Activated CD8-positive, alpha-beta T cell treated with anti-CD3 and anti-CD28 coated beads for 36 hours (primary cell): ENCODE data around the gene SVIL. TPM values are rescaled to one million over a fixed set of nuclear protein-coding genes. Genes with fewer than 3 reads are reported as not detected.

Experiments used
- ATAC-seq: fragments of 200-7000 bp; cut with Tn5 transposase; one replicate; pipeline ENCODE4 v1.10.0; 2021; ENCODE audit warnings: mild to moderate bottlenecking, moderate library complexity
- CTCF ChIA-PET: fragments of 350-600 bp; sonication (Branson Sonifier 250); formaldehyde crosslinking; loops from one replicate; lab custom pipeline; 2021; ENCODE audit warnings: antibody characterized with exemption; lab: Charles Lee
- POLR2A ChIA-PET: fragments of 350-600 bp; sonication (Branson Sonifier 250); formaldehyde crosslinking; loops from one replicate; lab custom pipeline; 2021; ENCODE audit warnings: antibody characterized with exemption; lab: Charles Lee
- DNase-seq: peaks from one replicate; pipeline ENCODE4 v3.0.0-alpha.2; 2020
- H3K27ac Mint-ChIP-seq: one replicate; pipeline ENCODE4 v1.8.0; 2021; ENCODE audit warnings: mild to moderate bottlenecking, mixed read lengths
- H3K27me3 Mint-ChIP-seq: one replicate; pipeline ENCODE4 v1.8.0; 2021; ENCODE audit warnings: mixed read lengths
- H3K36me3 Mint-ChIP-seq: one replicate; pipeline ENCODE4 v1.8.0; 2021; ENCODE audit warnings: low read depth, mixed read lengths
- H3K4me1 Mint-ChIP-seq: one replicate; pipeline ENCODE4 v1.8.0; 2021; ENCODE audit warnings: low read depth, mixed read lengths
- H3K4me3 Mint-ChIP-seq: one replicate; pipeline ENCODE4 v1.8.0; 2021; ENCODE audit warnings: mild to moderate bottlenecking, moderate library complexity, mixed read lengths
- H3K9me3 Mint-ChIP-seq: one replicate; pipeline ENCODE4 v1.8.0; 2021; ENCODE audit warnings: mixed read lengths
- CTCF ChIP-seq: fragments of 200-600 bp; IDR thresholded peaks from one replicate; pipeline ENCODE4 v1.8.0; 2022; ENCODE audit warnings: antibody characterized with exemption, mild to moderate bottlenecking
- intact Hi-C: fragments of 100-400 bp; cut with micrococcal nuclease; formaldehyde crosslinking; loops from one replicate; pipeline ENCODE4 v1.10.0; 2022
- total RNA-seq, 2 experiments: library from RNA; stranded (reverse); gene quantifications; one replicate each; pipeline ENCODE4 v1.2.3, GENCODE V29; 2021

The SVIL gene
- total RNA-seq, 2 experiments from 2014 or later, result 7.9 to 8.9 TPM

- intact Hi-C loops, result no loop called here
- no peak overlapping the region for H3K27ac Mint-ChIP-seq
- ChIA-PET CTCF (no interaction called here), POLR2A (no interaction called here)
- no peaks in the 10 kb centered on the region for H3K9me3 Mint-ChIP-seq
- H3K36me3 Mint-ChIP-seq, result no peaks in the 10 kb centered on the region
- DNase-seq, result no peak
- no peaks in the 10 kb centered on the region for H3K4me1 Mint-ChIP-seq
- H3K4me3 Mint-ChIP-seq, result no peak overlapping the region
- no peak for ATAC-seq
- no peaks in the 10 kb centered on the region for H3K27me3 Mint-ChIP-seq
- TF ChIP-seq CTCF, result no peak
Measured at GRCh38 chr10:29596826-29597225, 37.9 kb downstream of the SVIL start.

- no peak overlapping the region for H3K4me3 Mint-ChIP-seq
- no peaks in the 10 kb centered on the region for H3K36me3 Mint-ChIP-seq
- H3K9me3 Mint-ChIP-seq, result no peaks in the 10 kb centered on the region
- no peaks in the 10 kb centered on the region for H3K27me3 Mint-ChIP-seq
- TF ChIP-seq CTCF, result no peak
- DNase-seq, result no peak
- POLR2A ChIA-PET, result no interaction called here
- no peak overlapping the region for H3K27ac Mint-ChIP-seq
- no peaks in the 10 kb centered on the region for H3K4me1 Mint-ChIP-seq
- CTCF ChIA-PET, result no interaction called here
- intact Hi-C loops, result no loop called here
- no peak for ATAC-seq
Measured at GRCh38 chr10:29596356-29596755, 38.4 kb downstream of the SVIL start.

GRCh38 chr10:29595636-29596225 is 39.0 kb downstream of the SVIL start:
- intact Hi-C loops, result no loop called here

DNA sequence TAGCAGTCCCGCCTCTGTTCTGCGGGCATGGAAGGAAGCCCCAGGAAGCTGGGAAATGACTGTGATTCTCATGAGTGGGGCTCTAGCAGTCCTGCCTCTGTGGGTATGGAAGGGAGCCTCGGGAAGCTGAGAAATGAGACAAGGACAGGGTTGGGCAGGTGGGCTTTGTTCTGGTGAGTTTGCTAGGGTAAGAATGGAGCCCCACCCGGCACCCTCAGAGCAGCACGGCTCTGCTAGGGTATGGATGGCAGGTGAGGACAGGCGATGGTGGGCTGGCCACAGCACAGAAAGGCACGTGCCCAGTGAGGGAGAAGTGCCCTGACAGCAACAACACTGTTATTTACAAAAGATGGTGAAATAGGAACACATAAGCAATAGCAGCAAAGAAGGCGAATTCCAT is 39.6 kb downstream of the SVIL start:
- ATAC-seq, result no peak
- H3K27ac Mint-ChIP-seq, result no peak overlapping the region
- intact Hi-C loops, result no loop called here
- H3K9me3 Mint-ChIP-seq, result no peaks in the 10 kb centered on the region
- H3K4me3 Mint-ChIP-seq, result no peak overlapping the region
- no peak for DNase-seq
- H3K4me1 Mint-ChIP-seq, result peaks cover 7% of the 10 kb centered on the region
- no peak for TF ChIP-seq CTCF
- H3K36me3 Mint-ChIP-seq, result no peaks in the 10 kb centered on the region
- ChIA-PET CTCF (no interaction called here), POLR2A (no interaction called here)
- no peaks in the 10 kb centered on the region for H3K27me3 Mint-ChIP-seq

More at GRCh38 chr10:29595636-29596225, 39.0 kb downstream of the SVIL start:
- CTCF ChIA-PET, result no interaction called here
- no peak for DNase-seq
- POLR2A ChIA-PET, result no interaction called here
- no peak for ATAC-seq
- TF ChIP-seq CTCF, result no peak
- H3K27me3 Mint-ChIP-seq, result no peaks in the 10 kb centered on the region
- H3K9me3 Mint-ChIP-seq, result no peaks in the 10 kb centered on the region
- H3K4me1 Mint-ChIP-seq, result peaks cover 1% of the 10 kb centered on the region
- H3K27ac Mint-ChIP-seq, result no peak overlapping the region
- no peak overlapping the region for H3K4me3 Mint-ChIP-seq
- no peaks in the 10 kb centered on the region for H3K36me3 Mint-ChIP-seq

- Mint-ChIP-seq H3K27ac (no peak overlapping the region), H3K36me3 (no peaks in the 10 kb centered on the region), H3K27me3 (no peaks in the 10 kb centered on the region), H3K4me1 (peaks cover 8% of the 10 kb centered on the region), H3K9me3 (no peaks in the 10 kb centered on the region), H3K4me3 (no peak overlapping the region)
- POLR2A ChIA-PET, result no interaction called here
- ATAC-seq (no peak), DNase-seq (no peak)
- intact Hi-C loops, result no loop called here
- no peak for TF ChIP-seq CTCF
- CTCF ChIA-PET, result interaction anchor here (0.5 to 3.1 kb wide), 11 partner anchors 8 to 143 kb away, joined by 3 to 16 read pairs (median 3); no protein-coding TSS in a partner anchor
Measured at GRCh38 chr10:29591651-29591968, 43.2 kb downstream of the SVIL start.
